Astrocyte (in vitro differentiated cells and primary cell): ENCODE data around the gene ACAN. TPM values are rescaled to one million over a fixed set of nuclear protein-coding genes. Genes with fewer than 3 reads are reported as not detected.

ENCODE experiments used
- DNase-seq: peaks from one replicate; pipeline ENCODE4 v3.0.0-alpha.2; 2010; ENCODE audit warnings: low read depth
- FAIRE-seq: peaks from 2 replicates; lab custom pipeline; 2011; peaks lifted over from hg19 to GRCh38; lab: Jason Lieb, UNC
- H2AFZ ChIP-seq: 2 replicates; pipeline ENCODE4 v1.6.0; 2012; ENCODE audit warnings: low read depth, low read length, inconsistent platforms
- H3K27ac ChIP-seq: 2 replicates; pipeline ENCODE4 v1.5.1; 2011; ENCODE audit warnings: low read depth, low read length, inconsistent platforms
- H3K27me3 ChIP-seq: 2 replicates; pipeline ENCODE4 v1.6.0; 2011; ENCODE audit warnings: low read length, inconsistent platforms; ENCODE audit not compliant: insufficient read depth
- H3K36me3 ChIP-seq: 2 replicates; pipeline ENCODE4 v1.5.1; 2011; ENCODE audit warnings: low read length, inconsistent platforms; ENCODE audit not compliant: insufficient read depth
- H3K4me1 ChIP-seq: 2 replicates; pipeline ENCODE4 v1.5.1; 2011; ENCODE audit warnings: low read length, inconsistent platforms; ENCODE audit not compliant: insufficient read depth
- H3K4me2 ChIP-seq: 2 replicates; pipeline ENCODE4 v1.6.0; 2012; ENCODE audit warnings: low read length, inconsistent platforms
- H3K4me3 ChIP-seq: 2 replicates; pipeline ENCODE4 v1.5.1; 2011; ENCODE audit warnings: low read depth, mild to moderate bottlenecking, low read length, inconsistent platforms; ENCODE audit not compliant: insufficient read depth
- H3K79me2 ChIP-seq: 2 replicates; pipeline ENCODE4 v1.6.0; 2012; ENCODE audit warnings: mild to moderate bottlenecking, low read length, inconsistent platforms; ENCODE audit not compliant: insufficient read depth
- H3K9ac ChIP-seq: 2 replicates; pipeline ENCODE4 v1.6.0; 2012; ENCODE audit warnings: mild to moderate bottlenecking, low read length, inconsistent platforms
- H3K9me3 ChIP-seq: 2 replicates; pipeline ENCODE4 v1.5.1; 2012; ENCODE audit warnings: low read depth, mild to moderate bottlenecking, low read length, inconsistent platforms; ENCODE audit not compliant: insufficient read depth
- H4K20me1 ChIP-seq: 2 replicates; pipeline ENCODE4 v1.6.0; 2012; ENCODE audit warnings: low read length, inconsistent platforms; ENCODE audit not compliant: insufficient read depth
- H3K27ac Mint-ChIP-seq: one replicate; pipeline ENCODE4 v1.8.0; 2021; ENCODE audit warnings: mild to moderate bottlenecking, mixed read lengths; ENCODE audit not compliant: unreplicated experiment
- H3K27me3 Mint-ChIP-seq: one replicate; pipeline ENCODE4 v1.8.0; 2021; ENCODE audit warnings: low read depth, mixed read lengths; ENCODE audit not compliant: unreplicated experiment
- H3K36me3 Mint-ChIP-seq: one replicate; pipeline ENCODE4 v1.8.0; 2021; ENCODE audit warnings: low read depth, mixed read lengths; ENCODE audit not compliant: unreplicated experiment
- H3K4me1 Mint-ChIP-seq: one replicate; pipeline ENCODE4 v1.8.0; 2021; ENCODE audit warnings: low read depth, mixed read lengths; ENCODE audit not compliant: unreplicated experiment
- H3K4me3 Mint-ChIP-seq: one replicate; pipeline ENCODE4 v1.8.0; 2021; ENCODE audit warnings: mild to moderate bottlenecking, moderate library complexity, mixed read lengths; ENCODE audit not compliant: unreplicated experiment
- H3K9me3 Mint-ChIP-seq: one replicate; pipeline ENCODE4 v1.8.0; 2021; ENCODE audit warnings: mild to moderate bottlenecking, mixed read lengths; ENCODE audit not compliant: unreplicated experiment
- EZH2 ChIP-seq: IDR thresholded peaks from 2 replicates; pipeline ENCODE4 v1.6.1; 2012; ENCODE audit warnings: mild to moderate bottlenecking, low read length, inconsistent platforms; ENCODE audit not compliant: insufficient read depth
- total RNA-seq: library from RNA; stranded (reverse); gene quantifications from 2 replicates; pipeline ENCODE4 v1.2.1, GENCODE V29; 2021
- TF ChIP-seq, protein P1 (sequence below): IDR thresholded peaks from 2 replicates; pipeline ENCODE4 v1.5.1; 2011; ENCODE audit warnings: low read depth, mild to moderate bottlenecking, inconsistent platforms, low read length, moderate library complexity; ENCODE audit not compliant: insufficient read depth

Gene ACAN
- total RNA-seq, 1 donor from 2014 or later: 0.34 TPM

DNA sequence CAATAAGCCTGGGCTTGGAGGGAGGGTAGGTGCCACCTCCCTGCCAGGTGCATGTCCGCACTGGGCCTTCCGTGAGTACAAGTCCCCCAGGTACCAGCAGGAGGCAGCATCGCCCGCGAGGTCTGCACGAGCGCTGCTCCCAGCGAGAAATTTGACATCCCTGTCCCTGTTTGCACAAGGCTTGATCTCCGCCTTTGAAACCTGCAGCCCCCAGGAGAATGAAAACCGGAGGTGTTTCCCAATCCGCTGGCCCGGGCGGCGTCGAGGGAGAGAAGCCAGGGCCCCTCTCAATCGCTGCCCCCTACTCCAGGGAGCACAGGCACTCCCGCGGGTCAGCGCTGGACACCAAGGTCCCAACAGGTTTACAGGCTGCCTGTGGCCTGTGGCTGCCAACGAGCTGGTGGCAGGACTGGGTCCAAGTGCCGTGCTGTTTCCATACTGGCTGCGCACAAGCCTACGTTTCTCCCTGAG is 91.1 kb downstream of the ACAN start:
- H3K36me3 ChIP-seq: no peaks in the 10 kb centered on the region
- no peak overlapping the region for H3K27ac Mint-ChIP-seq
- TF ChIP-seq, protein P1, sequence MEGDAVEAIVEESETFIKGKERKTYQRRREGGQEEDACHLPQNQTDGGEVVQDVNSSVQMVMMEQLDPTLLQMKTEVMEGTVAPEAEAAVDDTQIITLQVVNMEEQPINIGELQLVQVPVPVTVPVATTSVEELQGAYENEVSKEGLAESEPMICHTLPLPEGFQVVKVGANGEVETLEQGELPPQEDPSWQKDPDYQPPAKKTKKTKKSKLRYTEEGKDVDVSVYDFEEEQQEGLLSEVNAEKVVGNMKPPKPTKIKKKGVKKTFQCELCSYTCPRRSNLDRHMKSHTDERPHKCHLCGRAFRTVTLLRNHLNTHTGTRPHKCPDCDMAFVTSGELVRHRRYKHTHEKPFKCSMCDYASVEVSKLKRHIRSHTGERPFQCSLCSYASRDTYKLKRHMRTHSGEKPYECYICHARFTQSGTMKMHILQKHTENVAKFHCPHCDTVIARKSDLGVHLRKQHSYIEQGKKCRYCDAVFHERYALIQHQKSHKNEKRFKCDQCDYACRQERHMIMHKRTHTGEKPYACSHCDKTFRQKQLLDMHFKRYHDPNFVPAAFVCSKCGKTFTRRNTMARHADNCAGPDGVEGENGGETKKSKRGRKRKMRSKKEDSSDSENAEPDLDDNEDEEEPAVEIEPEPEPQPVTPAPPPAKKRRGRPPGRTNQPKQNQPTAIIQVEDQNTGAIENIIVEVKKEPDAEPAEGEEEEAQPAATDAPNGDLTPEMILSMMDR: peak; percentile 54
- TF ChIP-seq EZH2: peak; percentile 58
- no peaks in the 10 kb centered on the region for H3K9me3 Mint-ChIP-seq
- H3K27me3 ChIP-seq: no peaks in the 10 kb centered on the region
- no peaks in the 10 kb centered on the region for H3K79me2 ChIP-seq
- peak overlapping the region; percentile 80 for H3K9ac ChIP-seq
- FAIRE-seq (peak; percentile 23), DNase-seq (no peak)
- H3K36me3 Mint-ChIP-seq: peaks cover 7% of the 10 kb centered on the region
- H3K27ac ChIP-seq: no peak overlapping the region
- H3K4me3 ChIP-seq: peak overlapping the region; percentile 61
- H3K4me2 ChIP-seq: peak overlapping the region; percentile 95
- peaks cover 23% of the 10 kb centered on the region for H4K20me1 ChIP-seq
- H3K4me1 ChIP-seq: peaks cover 32% of the 10 kb centered on the region
- peaks cover 17% of the 10 kb centered on the region for H3K4me1 Mint-ChIP-seq
- H3K9me3 ChIP-seq: no peaks in the 10 kb centered on the region
- H3K27me3 Mint-ChIP-seq: peaks cover 14% of the 10 kb centered on the region
- peak overlapping the region; percentile 27 for H3K4me3 Mint-ChIP-seq
- peak overlapping the region; percentile 2 for H2AFZ ChIP-seq

DNA sequence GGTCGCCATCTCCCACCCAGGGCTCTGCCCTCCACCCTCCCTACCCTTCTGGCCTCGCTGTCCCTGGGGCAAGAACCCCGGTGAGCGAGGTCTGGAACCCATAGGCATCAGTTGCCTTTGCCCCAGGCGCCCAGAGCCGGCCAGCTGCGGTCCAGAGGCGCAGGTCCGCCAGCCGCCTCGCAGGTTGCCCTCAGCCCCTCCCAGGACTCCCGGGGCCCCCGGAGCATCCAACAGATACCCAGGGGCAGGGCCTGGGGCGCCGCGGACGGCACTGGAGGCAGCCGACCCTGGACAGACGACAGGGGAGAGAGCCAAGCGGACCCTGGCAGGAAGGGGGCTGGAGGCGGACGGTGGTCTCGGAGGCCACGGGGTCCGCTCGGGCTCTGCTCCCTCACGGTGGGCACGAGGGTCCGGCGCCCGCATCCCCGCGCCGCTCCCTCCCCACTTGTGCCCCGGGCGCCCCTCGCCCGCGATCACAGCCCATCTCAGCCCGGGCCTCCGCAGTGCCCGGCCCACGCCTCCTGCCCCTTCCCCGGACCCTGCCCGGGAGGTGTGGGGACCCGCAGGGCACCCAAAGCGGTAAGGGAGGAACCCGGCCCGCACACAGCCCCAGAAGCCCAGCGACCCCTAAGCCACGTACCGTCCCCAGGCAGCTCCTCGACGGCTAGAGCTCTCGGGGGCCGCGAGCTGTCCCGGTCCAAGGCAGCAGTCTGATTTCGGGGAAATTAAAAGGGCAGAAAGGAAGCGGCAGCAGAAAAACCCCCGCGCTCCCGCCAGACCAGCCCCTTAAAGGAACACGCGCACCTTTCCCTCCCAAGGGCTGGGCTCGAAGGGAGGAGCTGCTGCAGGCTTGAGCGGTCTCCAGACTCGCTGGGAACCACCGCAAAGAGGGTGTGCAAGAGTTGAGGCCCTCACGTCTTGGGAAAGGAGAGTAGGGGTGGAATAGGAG is 91.9 kb downstream of the ACAN start, which contains the start of gene HAPLN3:
TSS of gene HAPLN3 (minus strand) at position 726 of the 949 bp plus-strand sequence. CDS start 8,246 bp downstream, outside the sequence.
- Histone ChIP-seq H3K4me1 (peaks cover 32% of the 10 kb centered on the region), H3K79me2 (no peaks in the 10 kb centered on the region), H3K27me3 (no peaks in the 10 kb centered on the region), H3K9ac (peak within 1 kb of the TSS; percentile 80), H3K4me3 (peak within 1 kb of the TSS; percentile 61), H3K9me3 (no peaks in the 10 kb centered on the region), H4K20me1 (peaks cover 26% of the 10 kb centered on the region), H3K27ac (no peak within 1 kb of the TSS), H3K4me2 (peak within 1 kb of the TSS; percentile 95), H2AFZ (peak within 1 kb of the TSS; percentile 64), H3K36me3 (peaks cover 3% of the 10 kb centered on the region)
- DNase-seq (no peak), FAIRE-seq (no peak)
- H3K4me3 Mint-ChIP-seq: peak within 1 kb of the TSS; percentile 40
- peaks cover 14% of the 10 kb centered on the region for H3K27me3 Mint-ChIP-seq
- TF ChIP-seq, protein P1: no peak
- TF ChIP-seq EZH2: peak; percentile 55
- peaks cover 7% of the 10 kb centered on the region for H3K36me3 Mint-ChIP-seq
- H3K27ac Mint-ChIP-seq: no peak within 1 kb of the TSS
- no peaks in the 10 kb centered on the region for H3K9me3 Mint-ChIP-seq
- H3K4me1 Mint-ChIP-seq: peaks cover 17% of the 10 kb centered on the region
